Trophoblast cell (in vitro differentiated cells and primary cell): ENCODE results near the gene UBE2L3.

ENCODE experiments used
- DNase-seq, 2 donors: peaks; one replicate each; pipeline ENCODE4 v3.0.0-alpha.2; 2016
- H2AFZ ChIP-seq: 2 replicates; pipeline ENCODE4 v1.6.1; 2013; ENCODE audit warnings: low read length, moderate library complexity, mild to moderate bottlenecking; ENCODE audit not compliant: insufficient read depth, poor library complexity
- H2AK5ac ChIP-seq: 2 replicates; pipeline ENCODE4 v1.6.1; 2013; ENCODE audit warnings: mild to moderate bottlenecking, low read length
- H2BK120ac ChIP-seq: 2 replicates; pipeline ENCODE4 v1.6.1; 2013; ENCODE audit warnings: low read length, mild to moderate bottlenecking, moderate library complexity; ENCODE audit not compliant: insufficient read depth, poor library complexity
- H2BK12ac ChIP-seq: 2 replicates; pipeline ENCODE4 v1.6.1; 2013; ENCODE audit warnings: mild to moderate bottlenecking, low read length, moderate library complexity
- H2BK5ac ChIP-seq: 2 replicates; pipeline ENCODE4 v1.6.1; 2013; ENCODE audit warnings: low read length, low read depth, moderate library complexity, mild to moderate bottlenecking; ENCODE audit not compliant: poor library complexity
- H3K14ac ChIP-seq: 2 replicates; pipeline ENCODE4 v1.6.1; 2013; ENCODE audit warnings: mild to moderate bottlenecking, low read length
- H3K18ac ChIP-seq: 2 replicates; pipeline ENCODE4 v1.6.1; 2013; ENCODE audit warnings: mild to moderate bottlenecking, low read length
- H3K23ac ChIP-seq: 2 replicates; pipeline ENCODE4 v1.6.1; 2013; ENCODE audit warnings: low read length
- H3K27ac ChIP-seq: 2 replicates; pipeline ENCODE4 v1.5.1; 2013; ENCODE audit warnings: low read depth, mild to moderate bottlenecking, inconsistent platforms, low read length, moderate library complexity
- H3K27me3 ChIP-seq: 2 replicates; pipeline ENCODE4 v1.6.1; 2013; ENCODE audit warnings: inconsistent platforms, mild to moderate bottlenecking, low read length, moderate library complexity; ENCODE audit not compliant: insufficient read depth
- H3K36me3 ChIP-seq, 2 experiments: 1 replicate in 1 of 2; 2 replicates in 1 of 2; pipeline ENCODE4 v1.6.1; 2013; ENCODE audit warnings: low read length in 2 of 2, mild to moderate bottlenecking in 2 of 2, moderate library complexity in 1 of 2; ENCODE audit not compliant: insufficient read depth in 2 of 2, control insufficient read depth in 1 of 2
- H3K4ac ChIP-seq: 2 replicates; pipeline ENCODE4 v1.6.1; 2013; ENCODE audit warnings: low read depth, mild to moderate bottlenecking, low read length, moderate library complexity
- H3K4me1 ChIP-seq, 2 experiments: 1 replicate in 1 of 2; 2 replicates in 1 of 2; pipeline ENCODE4 v1.6.1; 2013; ENCODE audit warnings: low read length in 2 of 2, mild to moderate bottlenecking in 2 of 2, moderate library complexity in 1 of 2; ENCODE audit not compliant: insufficient read depth in 2 of 2, control insufficient read depth in 1 of 2
- H3K4me2 ChIP-seq: 2 replicates; pipeline ENCODE4 v1.6.1; 2013; ENCODE audit warnings: inconsistent platforms, mild to moderate bottlenecking, low read length, moderate library complexity
- H3K4me3 ChIP-seq: 2 replicates; pipeline ENCODE4 v1.5.1; 2013; ENCODE audit warnings: mild to moderate bottlenecking, low read depth, low read length, inconsistent platforms
- H3K79me1 ChIP-seq: one replicate; pipeline ENCODE4 v1.6.1; 2013; ENCODE audit warnings: low read length
- H3K79me2 ChIP-seq: 2 replicates; pipeline ENCODE4 v1.6.1; 2013; ENCODE audit warnings: low read length, mild to moderate bottlenecking; ENCODE audit not compliant: control insufficient read depth, insufficient read depth, poor library complexity
- H3K9ac ChIP-seq: 2 replicates; pipeline ENCODE4 v1.6.1; 2013; ENCODE audit warnings: mild to moderate bottlenecking, low read length
- H3K9me3 ChIP-seq: 2 replicates; pipeline ENCODE4 v1.6.1; 2013; ENCODE audit warnings: low read depth, mild to moderate bottlenecking, control low read depth, inconsistent platforms, low read length; ENCODE audit not compliant: insufficient read depth
- H4K12ac ChIP-seq: 2 replicates; pipeline ENCODE4 v1.6.1; 2013; ENCODE audit warnings: low read depth, mild to moderate bottlenecking, low read length, moderate library complexity
- H4K8ac ChIP-seq: 2 replicates; pipeline ENCODE4 v1.6.1; 2013; ENCODE audit warnings: low read depth, mild to moderate bottlenecking, low read length, moderate library complexity
- H4K91ac ChIP-seq: one replicate; pipeline ENCODE4 v1.6.1; 2013; ENCODE audit warnings: low read depth, mild to moderate bottlenecking, low read length, moderate library complexity
- WGBS: extraction: QIAGEN DNeasy Blood & Tissue Kit; methylation state at CpG from one replicate; pipeline ENCODE4 v1.1.7; 2013; ENCODE audit warnings: missing lambda C conversion rate; ENCODE audit not compliant: insufficient read length, insufficient coverage; ENCODE audit errors: extremely low coverage; 5-methylcytosine and 5-hydroxymethylcytosine counted together

Gene UBE2L3

GRCh38 chr22:21590809-21591641 lies 23.5 kb downstream of the UBE2L3 start:
- Histone ChIP-seq H3K4me2 (no peak overlapping the region), H2BK120ac (no peak overlapping the region), H3K4me3 (no peak overlapping the region), H2AFZ (peak overlapping the region; percentile 9), H3K79me1 (no peaks in the 10 kb centered on the region), H3K27me3 (no peaks in the 10 kb centered on the region), H3K14ac (no peak overlapping the region), H3K36me3 (peaks cover 30 to 40% of the 10 kb centered on the region in 2 experiments), H4K12ac (no peak overlapping the region), H3K9me3 (peaks cover 1% of the 10 kb centered on the region), H4K91ac (no peak overlapping the region), H3K4me1 (peaks cover 4 to 5% of the 10 kb centered on the region in 2 experiments), H2BK12ac (no peak overlapping the region), H3K4ac (peak overlapping the region; percentile 65), H2AK5ac (no peak overlapping the region), H3K23ac (no peak overlapping the region), H3K27ac (no peak overlapping the region), H3K79me2 (peaks cover 21% of the 10 kb centered on the region), H2BK5ac (no peak overlapping the region), H3K9ac (no peak overlapping the region), H4K8ac (no peak overlapping the region), H3K18ac (no peak overlapping the region)
- no CpG with 5 or more reads among the region's 9 CpGs for WGBS
- DNase-seq, result no peak

- Histone ChIP-seq H2AFZ (no peak overlapping the region), H3K36me3 (peaks cover 34 to 43% of the 10 kb centered on the region in 2 experiments)
These were observed 24.2 kb downstream of the UBE2L3 start for GRCh38 chr22:21591695-21592094.

GRCh38 chr22:21592422-21592821 lies 24.9 kb downstream of the UBE2L3 start:
- WGBS, result no CpG with 5 or more reads among the region's 3 CpGs
- no peak overlapping the region for H3K27ac ChIP-seq

More at GRCh38 chr22:21591695-21592094, 24.2 kb downstream of the UBE2L3 start:
- Histone ChIP-seq H3K4me2 (no peak overlapping the region), H3K9ac (no peak overlapping the region), H2AK5ac (no peak overlapping the region), H3K4me3 (no peak overlapping the region), H2BK120ac (no peak overlapping the region), H3K27ac (no peak overlapping the region), H2BK5ac (no peak overlapping the region), H3K23ac (no peak overlapping the region), H4K8ac (no peak overlapping the region), H3K79me1 (no peaks in the 10 kb centered on the region), H3K79me2 (peaks cover 21% of the 10 kb centered on the region), H3K4me1 (peaks cover 4 to 5% of the 10 kb centered on the region in 2 experiments), H4K12ac (no peak overlapping the region), H2BK12ac (no peak overlapping the region), H3K27me3 (no peaks in the 10 kb centered on the region), H3K14ac (no peak overlapping the region), H3K18ac (no peak overlapping the region), H3K9me3 (peaks cover 1% of the 10 kb centered on the region), H3K4ac (peak overlapping the region; percentile 66), H4K91ac (no peak overlapping the region)
- DNase-seq, result no peak
- WGBS, result no CpG with 5 or more reads among the region's 9 CpGs

GRCh38 chr22:21593406-21594232 lies 26.1 kb downstream of the UBE2L3 start:
- H3K4me2 ChIP-seq, result no peak overlapping the region
- H3K36me3 ChIP-seq, result peaks cover 34 to 45% of the 10 kb centered on the region in 2 experiments
- H3K79me1 ChIP-seq, result no peaks in the 10 kb centered on the region
- no peak overlapping the region for H2BK12ac ChIP-seq
- no CpG with 5 or more reads among the region's 11 CpGs for WGBS
- H2BK5ac ChIP-seq, result no peak overlapping the region
- H4K8ac ChIP-seq, result no peak overlapping the region
- H3K9ac ChIP-seq, result no peak overlapping the region
- H2AK5ac ChIP-seq, result no peak overlapping the region
- peaks cover 0 to 2% of the 10 kb centered on the region in 2 experiments for H3K4me1 ChIP-seq
- H2AFZ ChIP-seq, result no peak overlapping the region
- no peak overlapping the region for H2BK120ac ChIP-seq
- no peak overlapping the region for H3K4me3 ChIP-seq
- H3K14ac ChIP-seq, result no peak overlapping the region
- H3K23ac ChIP-seq, result no peak overlapping the region
- H3K27ac ChIP-seq, result no peak overlapping the region
- peaks cover 1% of the 10 kb centered on the region for H3K9me3 ChIP-seq
- H3K79me2 ChIP-seq, result peaks cover 17% of the 10 kb centered on the region
- no peaks in the 10 kb centered on the region for H3K27me3 ChIP-seq
- peak overlapping the region; percentile 30 for H3K4ac ChIP-seq
- H4K12ac ChIP-seq, result no peak overlapping the region
- H4K91ac ChIP-seq, result no peak overlapping the region
- DNase-seq, result peak in 1 of 2 donors; percentile 46
- H3K18ac ChIP-seq, result no peak overlapping the region

More at GRCh38 chr22:21592422-21592821, 24.9 kb downstream of the UBE2L3 start:
- DNase-seq, result no peak
- H4K12ac ChIP-seq, result no peak overlapping the region
- no peaks in the 10 kb centered on the region for H3K27me3 ChIP-seq
- H3K23ac ChIP-seq, result no peak overlapping the region
- peak overlapping the region; percentile 60 for H3K4ac ChIP-seq
- H2BK120ac ChIP-seq, result no peak overlapping the region
- H3K4me1 ChIP-seq, result peaks cover 4 to 5% of the 10 kb centered on the region in 2 experiments
- H2BK12ac ChIP-seq, result no peak overlapping the region
- no peak overlapping the region for H3K9ac ChIP-seq
- no peak overlapping the region for H2AK5ac ChIP-seq
- H3K36me3 ChIP-seq, result peaks cover 34 to 45% of the 10 kb centered on the region in 2 experiments
- no peaks in the 10 kb centered on the region for H3K79me1 ChIP-seq
- H3K4me3 ChIP-seq, result peak overlapping the region; percentile 25
- H3K79me2 ChIP-seq, result peaks cover 21% of the 10 kb centered on the region
- H3K14ac ChIP-seq, result no peak overlapping the region
- H4K91ac ChIP-seq, result no peak overlapping the region
- H2BK5ac ChIP-seq, result no peak overlapping the region
- H3K4me2 ChIP-seq, result no peak overlapping the region
- H4K8ac ChIP-seq, result no peak overlapping the region
- no peak overlapping the region for H2AFZ ChIP-seq
- H3K9me3 ChIP-seq, result peaks cover 1% of the 10 kb centered on the region
- no peak overlapping the region for H3K18ac ChIP-seq
